ENCODE data around the gene DIS3L2. TPM values are rescaled to one million over a fixed set of nuclear protein-coding genes. Genes with fewer than 3 reads are reported as not detected.
"Not testable (repeated sequence)": the region's sequence is repeated elsewhere in the genome, so short reads cannot be mapped to it uniquely, and the experiment has no call there.

The DIS3L2 gene
- total and polyA plus RNA-seq, 2 experiments from 2014 or later = 15.2 to 25.3 TPM

- H3K79me2 ChIP-seq (replicated peaks; ENCODE audit: insufficient read depth); DNase-seq (ENCODE audit: low spot score); H3K27ac ChIP-seq (ENCODE audit: low read depth); ATAC-seq; H3K4me2 ChIP-seq; H3K27ac Mint-ChIP-seq; H3F3A ChIP-seq (replicated peaks; ENCODE audit: low read depth); H4K20me1 ChIP-seq (replicated peaks; ENCODE audit: insufficient read depth); H3K27me3 Mint-ChIP-seq (ENCODE audit: insufficient read depth, low read depth, poor library complexity); H2AFZ ChIP-seq; H3K4me1 ChIP-seq (ENCODE audit: insufficient read depth); H3K9me3 Mint-ChIP-seq; H3K4me3 Mint-ChIP-seq; H3K4me3 ChIP-seq; H3K9me2 ChIP-seq (ENCODE audit: insufficient read depth); H3K36me3 Mint-ChIP-seq (ENCODE audit: low read depth); H3K36me3 ChIP-seq (ENCODE audit: insufficient read depth): not testable (repeated sequence)
- H3K27me3 ChIP-seq (ENCODE audit: insufficient read depth) = peaks cover 21% of the 10 kb centered on the region
- peaks cover 15% of the 10 kb centered on the region for H3K4me1 Mint-ChIP-seq
These were observed 417.2 kb downstream of the DIS3L2 start, which contains the start of gene ALPP for GRCh38 chr2:232378735-232379151. ALPP (plus strand) TSS chr2:232378751; CDS start chr2:232378803, 52 bp downstream.

GRCh38 chr2:232379610-232380590 is 418.4 kb downstream of the DIS3L2 start:
- not testable (repeated sequence) for H3K9me3 Mint-ChIP-seq; H3K27ac Mint-ChIP-seq; H4K20me1 ChIP-seq (replicated peaks; ENCODE audit: insufficient read depth); H3K79me2 ChIP-seq (replicated peaks; ENCODE audit: insufficient read depth); H3K4me3 Mint-ChIP-seq; H3K4me3 ChIP-seq; H2AFZ ChIP-seq; H3K4me1 ChIP-seq (ENCODE audit: insufficient read depth); H3K9me2 ChIP-seq (ENCODE audit: insufficient read depth); DNase-seq (ENCODE audit: low spot score); H3F3A ChIP-seq (replicated peaks; ENCODE audit: low read depth); H3K4me1 Mint-ChIP-seq; H3K27ac ChIP-seq (ENCODE audit: low read depth); ATAC-seq; H3K4me2 ChIP-seq; H3K36me3 ChIP-seq (ENCODE audit: insufficient read depth); H3K36me3 Mint-ChIP-seq (ENCODE audit: low read depth)
- H3K27me3 ChIP-seq (ENCODE audit: insufficient read depth) = peaks cover 33% of the 10 kb centered on the region
- H3K27me3 Mint-ChIP-seq (ENCODE audit: insufficient read depth, low read depth, poor library complexity) = peaks cover 20% of the 10 kb centered on the region

- not testable (repeated sequence) for H3F3A ChIP-seq (replicated peaks; ENCODE audit: low read depth); H3K79me2 ChIP-seq (replicated peaks; ENCODE audit: insufficient read depth); H3K4me1 Mint-ChIP-seq; H3K27ac Mint-ChIP-seq; H3K27ac ChIP-seq (ENCODE audit: low read depth); H2AFZ ChIP-seq; H4K20me1 ChIP-seq (replicated peaks; ENCODE audit: insufficient read depth); H3K9me3 Mint-ChIP-seq; H3K4me1 ChIP-seq (ENCODE audit: insufficient read depth); H3K4me3 Mint-ChIP-seq; H3K9me2 ChIP-seq (ENCODE audit: insufficient read depth); H3K36me3 ChIP-seq (ENCODE audit: insufficient read depth); H3K36me3 Mint-ChIP-seq (ENCODE audit: low read depth)
- peaks cover 36% of the 10 kb centered on the region for H3K27me3 Mint-ChIP-seq (ENCODE audit: insufficient read depth, low read depth, poor library complexity)
- peak in 1 of 2 experiments; percentile 60; a peak in 2 of 4 replicates for TF ChIP-seq CTCF (conservative IDR thresholded peaks at IDR 0.05; ENCODE audit: low read depth in 2 of 2)
- DNase-seq (ENCODE audit: low spot score) = peak; percentile 59
- peak overlapping the region; percentile 30; the same call in 1 of the 2 replicates for H3K4me3 ChIP-seq
- ATAC-seq = peak; percentile 58
- H3K27me3 ChIP-seq (ENCODE audit: insufficient read depth) = peaks cover 48% of the 10 kb centered on the region
- peak overlapping the region; percentile 48; the same call in 1 of the 2 replicates for H3K4me2 ChIP-seq
These were observed 419.9 kb downstream of the DIS3L2 start for GRCh38 chr2:232381204-232382031.
